GM23248 (cell line): ENCODE measurements around the gene CLDN11.

ENCODE experiments used
- EZH2 ChIP-seq: fragments of 200-600 bp; sonication (generic); IDR thresholded peaks from 2 replicates; pipeline ENCODE4 v1.6.1; 2018; ENCODE audit warnings: antibody characterized with exemption, mild to moderate bottlenecking; ENCODE audit not compliant: insufficient read depth, poor library complexity, severe bottlenecking
- EZH2phosphoT487 ChIP-seq: fragments of 200-600 bp; sonication (generic); IDR thresholded peaks from 2 replicates; pipeline ENCODE4 v1.6.1; 2018; ENCODE audit warnings: antibody characterized with exemption, moderate library complexity, mild to moderate bottlenecking, low read depth; ENCODE audit not compliant: insufficient read depth

GRCh38 chr3:170417090-170417489 is 1.6 kb upstream of the CLDN11 start:
- TF ChIP-seq EZH2 (no peak), EZH2phosphoT487 (no peak)
